NCI-H774 (cell line): ENCODE measurements around the gene ERBB4.

Source experiments
- DNase-seq: peaks from one replicate; lab custom pipeline; 2025; lab: John Stamatoyannopoulos, UW

Gene ERBB4

DNA sequence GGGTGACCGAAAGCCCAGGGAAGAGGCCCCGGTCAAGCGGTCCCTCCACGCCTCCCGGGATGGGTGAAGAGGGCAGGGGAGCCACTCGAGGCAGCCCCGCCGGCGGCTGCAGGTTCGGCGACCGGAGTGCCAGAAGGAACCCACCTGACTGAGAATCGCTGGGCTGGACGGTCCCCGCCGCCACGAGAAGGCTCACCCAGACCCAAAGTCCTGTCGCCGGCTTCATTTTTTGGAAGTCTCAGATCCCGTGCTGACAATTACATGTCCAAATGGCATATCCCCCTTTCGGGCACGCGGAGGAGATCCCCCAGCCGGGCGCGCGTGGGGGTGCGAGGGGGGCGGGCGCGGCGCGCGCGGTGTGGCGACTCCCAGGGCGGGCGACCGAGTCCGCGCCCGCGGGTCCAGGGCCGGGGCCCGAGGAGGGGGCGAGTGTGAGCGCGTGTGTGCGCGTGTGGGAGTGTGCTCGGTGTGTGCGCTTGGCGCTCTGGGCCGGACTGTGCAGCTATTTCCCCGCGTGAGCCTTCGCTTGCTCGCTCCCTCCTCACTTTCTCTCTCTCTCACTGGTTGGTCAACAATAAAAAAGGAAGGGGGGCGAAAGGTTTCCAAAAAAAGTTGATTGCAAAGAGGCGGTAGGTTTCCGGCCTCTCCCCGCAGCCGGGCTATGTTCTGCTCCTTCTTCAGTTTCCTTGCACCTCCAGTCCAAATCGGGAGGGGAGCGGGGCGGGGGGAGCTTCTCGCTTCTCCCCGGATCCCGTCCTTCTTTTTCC lies at the start of gene ERBB4:
Gene ERBB4, minus strand, starts transcription at position 498 of the 767 bp plus-strand sequence. Its CDS starts 272 bp downstream, at position 226.
- peak; percentile 26 for DNase-seq

GRCh38 chr2:212580117-212580516 lies 41.5 kb upstream of the ERBB4 start:
- no peak for DNase-seq

- DNase-seq, result no peak
These were observed 17.7 kb upstream of the ERBB4 start for GRCh38 chr2:212556296-212556695.

- no peak for DNase-seq
These were observed 15.6 kb upstream of the ERBB4 start for GRCh38 chr2:212554233-212554632.

DNA sequence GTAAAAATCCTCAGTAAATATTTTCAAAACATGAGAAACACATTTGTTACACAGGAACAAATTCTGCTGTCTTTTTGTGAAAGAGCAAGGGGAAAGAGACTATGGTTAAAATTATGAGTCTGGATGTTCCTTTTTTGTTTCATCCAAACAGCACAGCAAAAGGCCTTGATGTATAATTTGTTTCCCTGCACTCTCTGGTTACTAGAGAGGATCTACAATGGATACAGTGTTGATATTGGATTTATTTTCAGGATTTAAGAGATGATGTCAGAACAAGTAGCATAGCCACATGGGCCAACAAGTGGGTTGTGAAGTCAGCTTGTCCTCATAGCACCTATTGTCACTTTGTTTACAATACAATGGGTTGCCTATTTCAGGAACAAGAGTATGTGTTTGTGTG lies 11.3 kb upstream of the ERBB4 start:
- DNase-seq, result peak; percentile 28

DNA sequence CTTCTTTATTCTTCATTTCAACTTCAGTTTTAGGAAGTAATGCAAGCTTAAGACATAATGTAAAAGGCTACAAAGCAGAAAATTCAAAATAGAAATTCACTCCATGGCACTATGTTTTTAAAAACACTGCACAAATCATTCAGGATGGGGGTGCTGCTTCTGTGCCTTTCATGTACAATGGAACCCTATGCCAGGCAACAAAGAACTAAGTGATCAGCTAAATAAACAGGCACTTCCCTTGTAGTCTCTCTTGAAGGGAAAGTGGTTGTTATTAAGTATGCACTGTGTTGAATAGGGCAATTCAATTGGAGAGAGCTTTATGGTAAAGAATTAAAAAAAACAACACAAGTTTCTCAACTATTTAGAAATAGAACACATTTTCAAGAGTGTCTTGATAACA lies 10.9 kb upstream of the ERBB4 start:
- DNase-seq, result peak; percentile 38

- no peak for DNase-seq
These were observed 9.8 kb upstream of the ERBB4 start for GRCh38 chr2:212548455-212548819.

DNA sequence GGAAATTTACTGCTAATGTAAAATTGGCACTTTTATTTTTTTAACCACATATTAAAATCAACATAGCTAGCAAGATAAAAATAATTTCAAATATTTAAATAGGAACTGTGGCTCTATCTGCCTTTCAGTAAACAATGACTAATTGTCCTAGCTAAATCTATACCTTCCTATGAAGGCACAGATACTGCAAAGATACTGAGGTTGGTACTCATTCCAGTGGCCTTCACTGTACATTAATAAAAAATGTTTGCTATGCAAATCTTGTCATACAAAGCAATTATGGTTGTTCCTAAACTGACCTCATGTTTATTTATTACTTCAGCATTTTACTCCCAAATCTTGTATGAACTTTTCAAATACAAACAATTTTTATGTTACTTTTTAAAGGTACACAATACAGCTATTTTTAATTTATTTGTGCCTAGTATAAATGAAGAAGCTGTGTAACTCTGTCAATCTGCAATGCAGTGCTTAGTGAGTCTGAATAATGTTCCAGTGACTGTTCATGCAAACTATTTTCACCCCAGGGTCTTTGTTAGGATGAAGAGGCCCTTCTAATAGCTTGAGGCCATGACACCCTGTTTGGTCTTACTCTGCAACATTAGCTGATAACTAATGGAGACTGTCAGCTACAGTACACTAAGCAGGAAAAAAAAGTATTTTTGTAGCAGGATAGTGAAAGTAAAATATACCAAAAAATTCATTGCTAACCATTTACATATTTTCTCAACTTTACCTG lies 9.3 kb upstream of the ERBB4 start:
- no peak for DNase-seq

DNA sequence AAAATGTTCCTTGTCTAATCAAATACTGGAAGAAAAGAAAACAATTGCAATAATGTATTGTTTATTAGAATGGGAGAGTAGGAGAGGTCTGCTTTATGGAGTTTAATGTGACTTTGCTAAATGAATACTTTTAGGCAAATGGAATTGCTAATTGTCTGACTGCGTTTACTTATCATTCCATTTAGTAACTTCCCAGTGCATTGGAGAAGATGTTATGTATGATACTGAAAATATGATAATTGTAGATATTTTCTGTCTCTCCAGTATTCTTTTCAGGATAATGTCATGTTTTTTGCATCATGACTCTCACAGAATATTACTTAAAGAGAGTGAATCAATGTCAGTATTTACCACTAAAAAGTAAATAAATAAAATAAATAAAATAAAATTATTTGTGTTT lies 8.1 kb upstream of the ERBB4 start:
- no peak for DNase-seq

- DNase-seq, result no peak
These were observed 1.7 kb upstream of the ERBB4 start for GRCh38 chr2:212540341-212540740.

DNA sequence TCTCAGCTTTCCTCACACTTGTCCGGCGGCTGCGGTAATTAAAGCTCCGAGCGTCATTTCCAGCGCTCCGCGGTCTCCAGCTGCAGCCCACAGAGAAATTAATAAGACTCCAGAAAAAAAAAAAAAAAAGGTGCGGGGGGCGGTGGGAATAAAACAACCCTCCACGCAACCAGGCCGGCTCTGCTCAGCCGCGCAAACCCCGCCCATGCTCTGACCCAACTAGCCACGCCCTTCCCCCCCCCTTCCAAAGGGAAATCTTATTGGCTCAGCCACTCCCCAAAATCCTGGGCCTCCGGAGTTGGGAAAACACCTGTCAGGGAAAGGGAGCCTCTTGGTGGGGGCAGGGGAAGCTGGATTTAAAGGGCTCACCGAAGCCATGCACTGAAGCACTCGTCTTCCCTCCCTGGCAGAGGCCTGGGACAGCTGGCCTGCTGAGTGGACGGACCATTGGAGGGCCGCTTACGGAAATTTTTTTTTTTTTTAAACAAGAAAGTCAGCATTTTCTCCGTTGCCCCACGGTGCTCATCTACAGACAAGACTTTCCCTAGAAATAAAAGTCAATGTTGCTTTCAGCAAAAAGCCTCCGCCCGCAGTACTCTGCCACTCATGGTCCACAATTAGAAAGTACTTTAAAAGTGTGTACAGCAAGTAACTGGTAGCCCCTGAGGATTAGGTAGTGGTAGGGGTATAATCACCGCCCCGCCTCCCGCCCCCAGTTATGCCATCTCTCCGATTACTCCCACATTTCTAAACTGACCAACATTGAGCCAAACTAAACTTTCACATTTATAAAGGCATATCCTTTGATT lies 674 bp upstream of the ERBB4 start:
- peak; percentile 77 for DNase-seq

DNA sequence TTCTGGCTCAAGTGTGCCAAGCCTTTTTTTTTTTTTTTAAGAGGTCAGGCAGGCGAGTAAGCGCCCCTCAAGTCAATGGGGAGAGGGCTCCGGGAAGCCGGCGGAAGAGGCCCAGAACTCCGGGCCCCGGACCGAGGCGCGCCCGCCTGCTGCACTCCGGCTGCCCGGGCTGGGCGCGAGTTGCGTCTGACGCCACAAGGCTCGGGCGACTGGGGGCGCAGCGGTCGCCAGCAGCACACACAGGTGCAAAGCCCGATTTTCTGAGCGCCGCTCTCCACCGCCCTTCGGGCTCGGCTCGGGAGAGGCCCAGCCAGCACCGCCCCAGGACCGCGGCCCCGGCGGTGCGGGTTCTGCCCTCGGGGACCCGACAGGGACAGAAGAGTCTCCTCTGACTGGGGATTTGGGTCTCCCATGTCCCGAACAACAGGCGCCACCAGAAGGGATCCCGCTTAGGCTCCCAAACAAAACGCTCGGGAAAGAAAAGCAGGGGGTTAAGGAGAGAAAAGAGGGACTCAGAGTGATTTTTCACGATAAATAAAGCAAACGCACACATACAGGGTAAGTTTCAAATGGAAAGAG lies 787 bp downstream of the ERBB4 start:
- DNase-seq, result peak; percentile 28

- DNase-seq, result peak; percentile 8
These were observed 1.5 kb downstream of the ERBB4 start for GRCh38 chr2:212536817-212537725.

DNA sequence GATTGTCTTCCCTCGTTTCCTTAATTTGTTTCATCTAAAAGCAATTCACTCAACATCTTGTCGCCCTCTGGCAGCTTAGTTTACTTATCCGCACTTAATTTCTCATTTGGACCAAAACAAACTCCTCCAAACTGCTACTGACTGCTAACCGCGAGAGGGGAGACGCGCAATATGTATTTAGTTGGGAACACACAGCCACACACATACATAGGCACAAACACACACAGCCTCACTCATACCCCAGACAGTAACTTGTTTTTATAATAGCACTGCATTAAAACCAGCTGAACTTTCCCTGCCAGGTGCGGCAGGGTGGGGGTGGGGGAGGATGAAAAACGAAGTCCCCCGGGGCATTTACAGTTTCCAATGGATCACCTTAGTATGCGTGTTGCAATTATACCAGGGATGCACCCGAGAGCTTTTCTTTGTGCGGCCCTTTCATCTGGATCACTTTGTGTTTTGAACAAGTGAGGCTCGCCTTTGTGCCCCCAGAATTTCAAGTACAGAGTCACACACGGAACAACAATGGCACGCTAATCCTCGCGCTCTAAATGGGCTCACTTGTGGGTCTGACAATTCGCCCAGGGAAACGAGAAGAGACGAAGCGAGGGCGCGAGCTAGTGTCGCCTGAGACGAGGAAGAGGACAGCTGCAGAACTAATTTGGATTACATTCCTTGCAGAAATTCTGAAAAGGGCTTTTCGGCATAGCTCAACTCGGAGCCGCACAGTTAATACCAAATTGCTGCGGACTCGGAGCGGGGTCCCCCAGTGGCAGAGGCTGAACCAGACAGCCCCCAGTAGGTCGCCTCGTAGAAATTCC lies 2.4 kb downstream of the ERBB4 start:
- peak; percentile 16 for DNase-seq

DNA sequence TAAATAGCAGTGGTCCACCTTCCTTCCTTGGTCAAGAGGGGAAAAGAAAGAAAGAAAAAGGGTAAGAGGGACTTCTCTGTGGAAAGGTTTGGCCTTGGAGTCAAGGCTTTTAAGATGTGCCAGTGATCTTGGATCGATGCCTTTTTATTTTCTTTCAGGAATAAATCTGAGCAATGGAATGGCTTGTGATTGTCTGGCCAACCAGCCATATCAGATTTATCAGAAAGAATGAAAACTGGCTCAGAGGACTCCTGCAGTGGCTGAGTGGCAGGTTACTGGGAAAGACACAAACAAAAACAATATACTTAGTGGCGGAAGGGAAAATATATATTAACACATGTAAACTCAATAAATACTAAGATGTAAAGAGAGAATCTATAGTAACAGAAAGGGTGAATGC lies 4.3 kb downstream of the ERBB4 start:
- DNase-seq, result no peak

GRCh38 chr2:212532585-212532984 lies 6.0 kb downstream of the ERBB4 start:
- DNase-seq, result no peak

DNA sequence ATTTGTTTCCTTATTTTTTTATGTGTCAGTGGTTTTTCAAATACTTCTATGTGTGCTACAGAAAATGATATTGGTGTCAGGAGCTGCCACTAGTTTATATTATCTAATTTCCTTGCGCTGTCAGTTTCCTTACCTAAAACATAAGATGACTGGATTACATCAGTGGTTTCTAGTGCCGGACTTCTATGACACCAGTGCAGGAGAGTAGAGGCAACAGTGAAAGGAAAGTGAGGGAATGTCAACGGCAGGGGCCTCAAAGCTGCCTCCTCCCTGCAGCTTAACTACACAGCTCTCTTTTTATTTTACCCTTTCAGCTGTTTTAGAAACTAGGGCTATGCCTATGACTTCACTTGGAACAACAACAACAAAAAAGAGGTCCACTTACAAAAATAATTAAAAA lies 6.5 kb downstream of the ERBB4 start:
- DNase-seq, result no peak

GRCh38 chr2:212531499-212531898 lies 7.1 kb downstream of the ERBB4 start:
- DNase-seq, result no peak

DNA sequence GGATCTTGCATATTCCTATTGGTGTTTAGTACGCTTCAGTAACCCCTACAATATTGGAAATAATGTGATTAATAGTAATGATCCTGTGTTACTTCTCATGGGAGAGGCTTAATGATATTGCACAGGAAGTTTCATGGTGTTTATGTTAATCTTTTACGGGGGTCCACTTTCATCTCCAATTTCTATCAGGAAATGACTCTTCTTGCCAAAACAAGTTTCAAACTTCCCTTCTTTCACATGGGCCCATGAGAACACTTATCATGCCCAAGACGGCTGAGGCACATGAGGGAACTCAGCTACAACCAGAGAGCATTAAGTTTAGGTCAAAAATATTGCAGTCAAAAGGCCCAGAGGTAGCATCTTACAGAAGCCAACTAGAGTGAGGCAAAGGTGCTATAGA lies 7.6 kb downstream of the ERBB4 start:
- DNase-seq, result no peak

DNA sequence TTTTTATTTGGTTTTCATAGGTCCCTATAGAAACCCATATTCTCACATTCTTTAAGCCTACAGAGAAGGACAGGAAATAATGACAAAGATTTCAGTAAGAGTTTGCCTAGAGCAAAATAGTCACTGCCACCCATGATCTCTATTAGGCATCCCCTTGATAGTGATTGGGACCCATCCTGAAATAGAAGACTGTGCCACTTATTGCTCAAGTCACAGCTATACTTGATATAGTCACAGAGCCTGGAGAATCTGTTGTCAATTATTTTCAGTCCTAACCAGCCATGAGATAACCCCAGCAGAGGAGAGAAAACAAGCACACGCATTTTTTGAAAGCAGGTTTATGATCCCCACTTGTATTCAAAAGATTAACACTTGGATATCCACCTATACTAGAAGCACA lies 8.2 kb downstream of the ERBB4 start:
- DNase-seq, result no peak
